NT2/D1 (cell line): ENCODE measurements around the gene ZHX3.

Experiments used
- SUZ12 ChIP-seq: IDR thresholded peaks from 2 replicates; pipeline ENCODE4 v1.6.1; 2011; ENCODE audit not compliant: insufficient read length, insufficient read depth; ENCODE audit errors: extremely low read depth
- YY1 ChIP-seq: IDR thresholded peaks from 2 replicates; pipeline ENCODE4 v1.6.1; 2011; ENCODE audit not compliant: insufficient read length, insufficient read depth

DNA sequence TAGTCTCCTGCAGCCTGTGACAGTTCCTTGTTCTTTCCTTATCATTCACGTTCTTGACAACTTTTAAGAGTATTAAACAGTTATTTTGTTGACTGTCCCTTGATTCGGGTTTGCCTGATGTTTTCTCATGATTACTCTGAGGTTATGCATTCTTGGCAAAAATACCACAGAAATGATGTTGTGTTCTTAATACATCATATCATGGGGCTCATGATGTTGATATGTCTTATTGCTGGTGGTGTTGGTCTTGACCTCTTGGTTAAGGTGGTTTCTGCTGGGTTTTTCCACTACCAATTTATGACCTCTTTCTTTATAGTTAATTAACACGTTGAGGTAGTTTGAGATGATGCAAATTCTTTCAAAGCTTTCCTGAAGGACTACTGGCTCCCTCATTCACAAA is 59.1 kb downstream of the ZHX3 start:
- TF ChIP-seq YY1, result no peak
- no peak for TF ChIP-seq SUZ12
